SU-DHL-6 (cell line): Measurements from ENCODE around the gene FKBP8.
A peak's percentile ranks its signal among the peaks of the same experiment; 100 is the strongest.

ENCODE experiments used
- H2AFZ ChIP-seq: fragments of 200-600 bp; sonication (generic); 2 replicates; pipeline ENCODE4 v1.6.1; 2014; ENCODE audit warnings: low read depth, mild to moderate bottlenecking, moderate library complexity, mixed read lengths, antibody characterized with exemption, low read length; ENCODE audit not compliant: severe bottlenecking
- H3F3A ChIP-seq: fragments of 200-600 bp; shearing (Covaris generic); 2 replicates; pipeline ENCODE4 v1.6.0; 2016; ENCODE audit warnings: antibody characterized with exemption, mild to moderate bottlenecking; ENCODE audit not compliant: insufficient read depth
- H3K27ac ChIP-seq: fragments of 200-600 bp; sonication (generic); 2 replicates; pipeline ENCODE4 v1.5.1; 2016; ENCODE audit warnings: low read depth, mild to moderate bottlenecking, low read length, moderate library complexity, mixed read lengths
- H3K27me3 ChIP-seq: fragments of 200-600 bp; sonication (generic), shearing (Covaris generic); 2 replicates; pipeline ENCODE4 v1.6.0; 2014; ENCODE audit warnings: mild to moderate bottlenecking, low read length
- H3K36me3 ChIP-seq: fragments of 200-600 bp; sonication (generic); 2 replicates; pipeline ENCODE4 v1.6.1; 2014; ENCODE audit warnings: mild to moderate bottlenecking, low read length, mixed read lengths
- H3K4me2 ChIP-seq: fragments of 300-600, 200-600 bp; shearing (Covaris generic), sonication (generic); 2 replicates; pipeline ENCODE4 v1.6.0; 2014; ENCODE audit warnings: low read length, low read depth, mild to moderate bottlenecking; ENCODE audit not compliant: poor library complexity, severe bottlenecking
- H3K4me3 ChIP-seq: fragments of 200-600 bp; sonication (generic); 2 replicates; pipeline ENCODE4 v1.5.1; 2014; ENCODE audit warnings: antibody characterized with exemption, low read length, mild to moderate bottlenecking, mixed read lengths; ENCODE audit not compliant: insufficient read depth, poor library complexity, severe bottlenecking
- H3K79me2 ChIP-seq: fragments of 200-600 bp; sonication (generic); 2 replicates; pipeline ENCODE4 v1.6.1; 2014; ENCODE audit warnings: mild to moderate bottlenecking, low read length, moderate library complexity; ENCODE audit not compliant: insufficient read depth
- H3K9ac ChIP-seq: fragments of 200-600 bp; sonication (generic); 2 replicates; pipeline ENCODE4 v1.7.0; 2014; ENCODE audit warnings: mild to moderate bottlenecking, low read length
- H3K9me2 ChIP-seq: fragments of 200-600 bp; sonication (generic); replicated peaks from 2 replicates; pipeline ENCODE4 v1.6.1; 2014; ENCODE audit warnings: low read length; ENCODE audit not compliant: insufficient read depth
- H3K9me3 ChIP-seq: fragments of 200-600 bp; sonication (generic); 2 replicates; pipeline ENCODE4 v1.6.1; 2014; ENCODE audit warnings: low read length, mixed read lengths; ENCODE audit not compliant: insufficient read depth
- H4K20me1 ChIP-seq: fragments of 200-600 bp; sonication (generic); 2 replicates; pipeline ENCODE4 v1.6.1; 2014; ENCODE audit warnings: low read depth, mild to moderate bottlenecking, antibody characterized with exemption, low read length, moderate library complexity, mixed read lengths
- EZH2phosphoT487 ChIP-seq: fragments of 200-600 bp; sonication (generic), shearing (Covaris generic); conservative IDR thresholded peaks from 2 replicates; pipeline ENCODE4 v1.6.1; 2018; ENCODE audit warnings: mild to moderate bottlenecking, antibody characterized with exemption, low read length, moderate library complexity, mixed read lengths
- TF ChIP-seq, protein P1 (sequence below): fragments of 200-600 bp; sonication (generic); IDR thresholded peaks from one replicate; pipeline ENCODE4 v1.5.1; 2017; ENCODE audit warnings: antibody characterized with exemption, mild to moderate bottlenecking, low read length, moderate library complexity; ENCODE audit not compliant: insufficient read depth, poor library complexity, severe bottlenecking

Gene FKBP8

DNA sequence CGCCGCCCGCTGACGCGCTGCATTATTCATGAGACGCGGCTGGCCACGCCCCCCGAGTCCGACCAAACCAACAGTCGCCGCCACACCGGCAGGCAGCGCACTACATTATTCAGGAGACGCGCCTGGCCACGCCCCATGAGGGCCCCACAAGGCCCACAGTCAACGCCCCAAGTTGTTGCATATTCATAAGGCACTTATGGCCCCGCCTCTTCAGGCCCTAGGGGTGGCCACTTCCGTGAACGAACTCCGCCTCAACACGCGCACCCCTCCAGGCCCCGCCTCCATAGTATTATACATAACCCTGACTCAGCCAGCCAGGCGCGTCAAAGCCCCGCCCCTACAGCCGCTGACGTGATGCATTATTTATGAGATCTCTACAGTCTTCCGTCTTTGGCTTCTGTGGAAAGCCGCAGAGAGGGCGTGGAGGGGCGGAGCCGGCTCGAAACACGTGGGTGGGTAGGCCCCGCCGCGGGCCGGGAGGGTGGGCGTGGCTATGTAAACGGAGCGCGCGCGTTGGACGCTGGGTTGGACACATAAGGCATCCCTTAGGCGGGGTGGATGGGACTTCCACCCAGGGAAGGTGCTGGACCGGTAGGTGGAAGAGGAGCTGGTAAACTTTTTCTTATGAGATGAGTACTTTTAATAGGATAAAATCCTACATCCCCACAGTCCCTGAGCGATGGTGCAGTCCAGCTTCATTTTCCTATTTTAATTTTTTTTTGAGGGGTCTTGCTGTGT, 21.1 kb downstream of the FKBP8 start:
- H3K27ac ChIP-seq: no peak overlapping the region
- no peak for TF ChIP-seq EZH2phosphoT487
- TF ChIP-seq, protein P1, sequence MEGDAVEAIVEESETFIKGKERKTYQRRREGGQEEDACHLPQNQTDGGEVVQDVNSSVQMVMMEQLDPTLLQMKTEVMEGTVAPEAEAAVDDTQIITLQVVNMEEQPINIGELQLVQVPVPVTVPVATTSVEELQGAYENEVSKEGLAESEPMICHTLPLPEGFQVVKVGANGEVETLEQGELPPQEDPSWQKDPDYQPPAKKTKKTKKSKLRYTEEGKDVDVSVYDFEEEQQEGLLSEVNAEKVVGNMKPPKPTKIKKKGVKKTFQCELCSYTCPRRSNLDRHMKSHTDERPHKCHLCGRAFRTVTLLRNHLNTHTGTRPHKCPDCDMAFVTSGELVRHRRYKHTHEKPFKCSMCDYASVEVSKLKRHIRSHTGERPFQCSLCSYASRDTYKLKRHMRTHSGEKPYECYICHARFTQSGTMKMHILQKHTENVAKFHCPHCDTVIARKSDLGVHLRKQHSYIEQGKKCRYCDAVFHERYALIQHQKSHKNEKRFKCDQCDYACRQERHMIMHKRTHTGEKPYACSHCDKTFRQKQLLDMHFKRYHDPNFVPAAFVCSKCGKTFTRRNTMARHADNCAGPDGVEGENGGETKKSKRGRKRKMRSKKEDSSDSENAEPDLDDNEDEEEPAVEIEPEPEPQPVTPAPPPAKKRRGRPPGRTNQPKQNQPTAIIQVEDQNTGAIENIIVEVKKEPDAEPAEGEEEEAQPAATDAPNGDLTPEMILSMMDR: no peak

DNA sequence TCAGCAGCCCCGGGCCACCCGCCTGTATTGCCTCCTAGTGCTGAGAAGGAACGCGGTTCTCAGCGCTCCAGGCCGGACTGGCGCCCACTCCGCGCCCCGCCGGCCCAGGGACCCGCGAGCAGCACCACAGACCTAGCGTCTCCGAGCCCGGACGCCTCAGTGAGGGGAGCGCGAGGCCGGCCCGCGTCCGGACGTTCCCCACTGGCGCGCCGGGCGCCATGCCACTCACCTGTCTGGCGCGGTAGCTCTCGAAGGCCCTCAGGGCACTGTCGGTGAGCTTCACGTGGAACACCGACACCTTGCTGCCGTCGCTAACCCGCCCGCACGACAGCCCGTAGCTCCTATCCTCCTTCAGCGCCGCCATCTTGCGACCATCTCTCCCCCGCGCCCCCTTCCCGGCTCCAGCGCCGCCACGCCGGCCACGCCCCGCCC, 21.7 kb downstream of the FKBP8 start, which contains the start of gene ELL:
Gene ELL, minus strand, starts transcription at position 379 of the 432 bp plus-strand sequence. Its CDS starts 15 bp downstream, at position 364.
- H3K27me3 ChIP-seq: no peaks in the 10 kb centered on the region
- no peaks in the 10 kb centered on the region for H3K9me2 ChIP-seq
- peak within 1 kb of the TSS; percentile 76 for H3K4me3 ChIP-seq
- no peak for TF ChIP-seq EZH2phosphoT487
- TF ChIP-seq, protein P1: no peak
- H4K20me1 ChIP-seq: no peaks in the 10 kb centered on the region
- H2AFZ ChIP-seq: peak within 1 kb of the TSS; percentile 75
- H3K79me2 ChIP-seq: peaks cover 49% of the 10 kb centered on the region
- H3K36me3 ChIP-seq: no peaks in the 10 kb centered on the region
- no peaks in the 10 kb centered on the region for H3F3A ChIP-seq
- H3K9ac ChIP-seq: peak within 1 kb of the TSS; percentile 91
- H3K27ac ChIP-seq: peak within 1 kb of the TSS; percentile 76
- peak within 1 kb of the TSS; percentile 86 for H3K4me2 ChIP-seq
- H3K9me3 ChIP-seq: no peaks in the 10 kb centered on the region

More for the DNA sequence above, 21.1 kb downstream of the FKBP8 start:
- peaks cover 43% of the 10 kb centered on the region for H3K79me2 ChIP-seq
- H3K9me2 ChIP-seq: no peaks in the 10 kb centered on the region
- peak overlapping the region; percentile 91 for H3K9ac ChIP-seq
- no peaks in the 10 kb centered on the region for H3K36me3 ChIP-seq
- no peaks in the 10 kb centered on the region for H3K27me3 ChIP-seq
- H3F3A ChIP-seq: no peaks in the 10 kb centered on the region
- H3K4me2 ChIP-seq: peak overlapping the region; percentile 51
- H3K9me3 ChIP-seq: no peaks in the 10 kb centered on the region
- H3K4me3 ChIP-seq: peak overlapping the region; percentile 34
- H4K20me1 ChIP-seq: no peaks in the 10 kb centered on the region
- peak overlapping the region; percentile 75 for H2AFZ ChIP-seq

DNA sequence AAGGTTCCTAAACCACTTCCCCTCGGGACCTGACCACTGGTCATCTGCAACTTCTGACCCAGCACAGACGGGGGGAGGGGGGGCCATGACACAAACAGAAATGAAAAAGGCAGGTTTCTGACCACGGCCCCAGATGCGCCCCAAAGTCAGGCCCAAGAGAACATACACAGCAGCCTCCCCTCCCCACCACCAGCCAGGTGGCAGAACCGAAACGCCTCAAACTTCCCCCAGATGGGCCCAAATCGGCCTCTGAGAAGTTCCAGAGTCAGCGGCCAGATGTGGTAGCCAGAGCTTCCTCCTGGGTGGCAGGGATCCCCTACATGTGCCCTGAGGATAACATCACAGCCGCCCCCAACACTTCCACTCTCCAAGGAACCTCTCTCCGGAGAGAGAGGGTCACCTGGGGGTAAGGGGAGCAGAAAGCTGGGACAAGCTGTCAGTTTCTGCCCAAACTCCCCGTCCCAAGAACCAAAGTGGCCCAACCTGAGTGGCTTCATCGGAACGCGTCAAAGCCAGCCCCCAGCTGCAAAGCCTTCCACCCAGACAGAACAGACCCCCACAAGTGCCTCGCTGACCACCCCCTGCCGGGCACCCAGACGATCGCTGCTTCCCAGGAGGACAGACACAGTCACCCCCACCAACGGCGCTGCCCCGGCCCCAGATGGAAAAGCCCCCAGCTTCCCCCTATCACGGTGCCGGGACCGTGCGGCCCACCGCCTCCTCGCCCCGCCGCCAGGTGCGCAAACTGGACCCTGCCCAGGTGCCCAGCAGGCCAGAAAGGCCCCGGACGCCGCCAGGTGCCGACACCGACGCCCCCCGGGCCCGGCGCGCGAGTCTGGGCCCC, 22.3 kb downstream of the FKBP8 start:
- Histone ChIP-seq H3K9me3 (no peaks in the 10 kb centered on the region), H3K79me2 (peaks cover 56% of the 10 kb centered on the region), H3K36me3 (no peaks in the 10 kb centered on the region), H3F3A (no peaks in the 10 kb centered on the region), H3K4me3 (peak overlapping the region; percentile 76), H3K9me2 (no peaks in the 10 kb centered on the region), H4K20me1 (no peaks in the 10 kb centered on the region), H3K9ac (peak overlapping the region; percentile 91), H3K27ac (peak overlapping the region; percentile 76), H3K4me2 (peak overlapping the region; percentile 86), H3K27me3 (no peaks in the 10 kb centered on the region), H2AFZ (peak overlapping the region; percentile 62)
- TF ChIP-seq, protein P1: no peak
- no peak for TF ChIP-seq EZH2phosphoT487
